Activated T-cell treated with anti-CD3 and anti-CD28 coated beads for 24 hours (primary cell): Measurements from ENCODE around the gene FPR1.

ENCODE experiments used
- DNase-seq: peaks from one replicate; pipeline ENCODE4 v3.0.0-alpha.2; 2020; ENCODE audit warnings: low read depth

The FPR1 gene

DNA sequence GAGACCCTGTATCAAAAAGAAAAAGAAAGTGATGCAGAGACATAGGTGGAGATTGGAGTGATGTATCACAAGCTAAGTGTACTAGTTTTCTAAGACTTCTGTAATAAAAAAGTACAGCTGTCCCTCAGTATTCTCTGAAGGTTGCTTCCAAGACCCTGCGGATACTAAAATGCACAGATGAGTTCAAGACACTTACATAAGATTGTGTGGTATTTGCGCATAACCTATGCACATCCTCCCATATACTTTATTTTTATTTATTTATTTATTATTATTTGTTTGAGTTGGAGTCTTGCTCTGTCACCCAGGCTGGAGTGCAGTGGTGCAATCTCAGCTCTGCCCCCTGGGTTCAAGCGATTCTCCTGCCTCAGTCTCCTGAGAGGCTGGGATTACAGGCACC, 14.3 kb downstream of the FPR1 start:
- DNase-seq = no peak

DNA sequence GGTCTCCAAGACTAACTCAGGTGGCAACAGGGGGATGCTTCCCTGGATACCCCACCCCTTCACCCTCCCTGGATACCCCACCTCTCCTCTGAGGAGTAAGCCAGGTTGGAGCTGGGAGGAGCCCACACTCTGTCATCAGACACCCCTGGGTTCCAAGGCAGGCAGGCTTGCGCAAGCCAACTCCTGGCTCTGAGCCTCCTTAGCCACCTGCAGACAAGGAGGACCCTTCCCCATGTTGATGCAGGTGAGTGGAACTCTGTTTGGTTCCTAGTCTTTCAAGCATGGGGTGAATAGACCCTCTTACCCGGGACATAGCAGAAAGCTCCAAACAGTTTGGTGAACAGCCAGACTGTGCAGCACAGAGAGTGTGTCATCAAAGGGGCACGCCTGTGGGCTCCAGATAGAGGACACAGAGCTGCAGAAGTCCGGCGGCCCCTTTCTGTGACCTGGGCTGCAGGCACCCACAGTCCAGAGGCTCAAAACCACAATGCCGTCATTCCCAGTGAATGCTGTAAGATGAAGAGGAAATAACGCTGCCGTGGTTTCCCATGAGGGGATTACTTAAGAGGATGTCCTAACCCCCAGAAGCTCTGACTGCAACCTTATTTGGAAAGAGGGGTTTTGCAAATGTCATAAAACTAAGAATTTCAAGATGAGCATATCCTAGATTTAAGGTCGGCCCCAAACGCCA, 15.8 kb downstream of the FPR1 start:
- no peak for DNase-seq

GRCh38 chr19:51733742-51734522, 17.7 kb downstream of the FPR1 start:
- no peak for DNase-seq

DNA sequence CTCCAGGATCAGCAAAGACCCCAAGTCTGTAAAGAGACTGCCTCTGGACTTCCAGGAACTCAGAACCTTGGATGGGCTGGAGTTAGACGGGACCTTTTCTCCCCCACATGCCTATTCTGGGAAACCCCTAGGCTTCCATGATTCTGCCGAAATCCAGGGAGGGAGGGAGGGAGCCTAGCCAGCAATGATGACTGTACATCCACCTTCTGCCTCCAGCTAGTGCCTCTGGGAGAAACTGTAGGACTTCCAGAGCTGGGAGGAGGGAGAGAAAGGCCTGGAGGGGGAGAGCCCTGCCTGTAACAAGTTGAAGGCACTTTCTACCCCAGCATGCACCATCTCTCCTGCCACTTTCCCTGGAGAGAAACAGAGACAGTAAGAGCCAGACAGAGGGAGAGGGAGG, 21.9 kb downstream of the FPR1 start:
- no peak for DNase-seq

GRCh38 chr19:51727349-51727880, 24.3 kb downstream of the FPR1 start:
- DNase-seq = no peak

- DNase-seq = no peak
Measured at GRCh38 chr19:51726049-51726448, 25.6 kb downstream of the FPR1 start.

DNA sequence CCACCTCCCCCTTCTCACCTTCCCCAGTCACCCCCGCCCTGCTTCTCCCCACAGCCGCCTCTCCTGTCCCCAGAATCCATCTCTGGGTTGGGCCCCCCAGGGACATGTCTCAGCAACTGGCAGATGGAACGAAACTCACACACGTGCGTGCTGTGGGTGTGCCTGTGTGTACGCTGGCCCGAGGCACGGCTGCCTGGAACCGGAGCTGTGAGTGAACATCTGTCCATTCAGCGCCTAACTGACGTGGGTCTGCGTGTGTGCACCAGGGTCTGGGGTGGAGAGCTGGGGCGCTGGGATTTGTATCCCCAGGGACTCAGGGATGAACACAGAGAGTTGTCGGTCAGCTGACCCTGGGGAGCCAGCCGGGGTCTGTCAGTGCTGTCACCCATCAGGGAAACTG, 27.1 kb downstream of the FPR1 start:
- no peak for DNase-seq

GRCh38 chr19:51722492-51722891, 29.2 kb downstream of the FPR1 start:
- DNase-seq = no peak

DNA sequence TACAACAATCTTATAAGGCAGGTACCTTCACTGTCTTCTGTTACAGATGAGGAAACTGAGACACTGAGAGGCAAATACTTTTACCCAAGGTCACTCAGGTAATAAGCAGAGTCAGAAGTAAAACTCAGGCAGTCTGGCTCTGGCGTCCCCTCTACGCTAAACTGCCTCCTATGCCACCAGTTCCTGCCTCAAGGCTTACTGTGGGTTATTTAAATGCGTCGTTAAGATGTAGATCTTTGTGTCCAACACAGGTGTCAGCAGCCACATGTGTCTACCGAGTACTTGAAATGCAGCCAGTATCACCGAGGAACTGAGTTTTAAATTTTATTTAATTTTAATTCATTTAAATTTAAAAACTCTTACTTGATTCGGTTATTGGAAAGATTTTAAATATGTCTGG, 29.8 kb downstream of the FPR1 start:
- no peak for DNase-seq

- DNase-seq = no peak
Measured at GRCh38 chr19:51719251-51719988, 32.3 kb downstream of the FPR1 start.

DNA sequence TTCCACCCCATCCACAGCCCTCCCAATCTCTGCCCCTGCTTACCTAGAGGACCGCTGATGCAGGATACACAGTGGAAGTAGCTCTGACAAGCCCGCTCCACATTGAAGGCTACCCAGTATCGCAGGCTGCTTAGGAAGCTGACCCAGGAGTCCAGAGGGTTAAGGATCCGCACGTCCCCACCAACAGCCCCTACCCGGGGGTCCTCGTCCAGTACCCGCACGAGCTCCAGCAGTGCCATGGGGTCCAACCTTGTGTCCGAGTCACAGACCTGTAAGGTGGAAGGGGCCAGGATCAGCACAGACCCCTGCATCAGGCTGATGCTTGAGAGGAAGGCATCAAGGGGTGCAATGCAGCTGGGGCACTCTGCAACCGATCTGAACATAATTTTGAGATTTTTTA, 34.8 kb downstream of the FPR1 start:
- DNase-seq = no peak

DNA sequence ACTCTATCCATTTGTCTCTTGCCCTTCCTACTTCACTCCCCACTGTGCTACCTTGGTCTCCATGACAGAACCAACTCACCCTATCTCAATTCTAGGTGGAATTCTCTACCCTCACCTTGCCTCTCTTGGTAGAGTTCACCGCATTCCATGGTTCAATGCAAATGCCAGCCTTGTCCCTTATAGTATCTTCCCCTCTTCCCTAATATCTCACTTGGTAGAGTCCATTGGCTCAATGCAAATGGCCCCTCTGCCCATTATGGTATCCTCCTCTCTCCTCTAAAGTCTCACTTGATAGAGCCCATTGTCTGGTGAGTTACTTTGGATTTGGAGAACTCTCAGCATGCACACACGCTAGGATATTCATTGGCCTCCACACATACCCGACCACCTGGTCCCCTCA, 35.8 kb downstream of the FPR1 start:
- no peak for DNase-seq

GRCh38 chr19:51714848-51715247, 36.8 kb downstream of the FPR1 start:
- DNase-seq = no peak

DNA sequence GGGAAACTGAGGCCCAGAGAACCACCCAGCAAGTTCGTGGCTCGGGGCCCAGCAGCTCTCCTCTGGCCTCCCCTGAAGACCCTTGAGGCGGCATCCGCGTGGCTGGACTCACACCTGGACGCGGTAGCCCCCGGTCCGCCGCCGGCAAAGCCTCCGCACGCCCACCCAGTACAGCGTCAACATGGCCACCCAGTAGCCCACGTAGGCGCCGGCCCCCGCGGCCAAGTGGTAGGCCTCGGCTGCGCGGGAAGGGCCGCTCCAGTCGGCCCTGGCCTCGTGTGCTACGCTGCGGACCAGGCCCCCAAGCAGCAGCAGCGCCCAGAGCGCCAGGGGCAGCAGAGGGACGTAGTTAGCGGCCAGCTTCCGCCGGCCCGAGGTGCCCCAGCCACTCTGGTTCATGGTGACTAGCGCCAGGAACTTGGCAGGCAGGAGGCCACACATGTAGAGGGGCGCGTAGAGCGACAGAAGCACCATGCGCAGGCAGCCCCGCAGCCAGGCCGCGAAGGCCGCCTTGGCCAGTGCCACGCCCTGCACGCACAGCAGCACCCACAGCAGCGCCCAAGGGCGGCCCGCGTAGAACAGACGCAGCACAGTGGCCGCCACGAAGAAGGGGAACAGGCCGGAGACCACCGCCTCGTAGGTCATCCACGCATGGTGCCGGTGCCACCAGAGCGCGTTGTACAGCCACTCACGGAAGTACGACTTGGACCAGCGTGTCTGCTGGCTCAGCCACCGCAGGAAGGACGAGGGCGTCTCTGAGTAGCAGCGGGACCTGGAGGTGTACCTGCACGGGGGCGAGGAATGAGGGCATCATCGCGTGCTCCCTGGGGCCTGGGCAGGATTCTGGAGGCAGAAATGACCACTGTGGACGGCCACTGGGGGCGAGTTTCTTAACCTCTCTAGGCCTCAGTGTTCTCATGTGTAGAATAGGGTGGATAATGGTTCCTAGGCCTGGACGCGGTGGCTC, 38.1 kb downstream of the FPR1 start:
- DNase-seq = no peak

DNA sequence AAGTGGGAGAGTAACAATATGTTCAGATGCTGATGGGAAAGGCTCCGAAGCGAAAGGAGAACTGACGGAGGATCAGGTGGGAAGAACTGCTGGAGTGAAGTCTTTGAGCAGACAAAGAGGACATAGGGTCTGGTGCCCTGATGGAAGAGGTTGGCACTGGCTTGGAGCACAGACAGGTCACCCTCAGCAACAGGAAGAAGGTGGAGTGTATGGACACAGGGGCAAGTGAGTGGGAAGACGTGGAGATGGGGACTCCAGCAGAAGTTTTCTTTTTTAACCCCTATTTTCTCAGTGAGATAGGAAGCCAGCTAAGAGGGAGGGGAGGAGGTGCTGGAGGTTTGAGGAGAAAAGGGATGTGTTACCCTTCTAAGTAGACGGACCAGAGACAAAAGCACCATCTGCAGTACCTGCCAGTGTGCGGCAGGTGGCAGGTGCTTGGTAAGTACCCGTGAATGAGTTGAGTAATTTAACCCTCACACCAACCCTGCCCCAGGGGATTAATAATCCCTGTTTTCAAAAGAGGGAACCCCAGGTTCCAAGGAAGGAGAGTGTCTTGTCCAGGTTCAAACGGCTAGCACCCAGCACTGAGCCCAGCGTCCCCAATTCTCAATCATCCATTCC, 39.1 kb downstream of the FPR1 start:
- no peak for DNase-seq

DNA sequence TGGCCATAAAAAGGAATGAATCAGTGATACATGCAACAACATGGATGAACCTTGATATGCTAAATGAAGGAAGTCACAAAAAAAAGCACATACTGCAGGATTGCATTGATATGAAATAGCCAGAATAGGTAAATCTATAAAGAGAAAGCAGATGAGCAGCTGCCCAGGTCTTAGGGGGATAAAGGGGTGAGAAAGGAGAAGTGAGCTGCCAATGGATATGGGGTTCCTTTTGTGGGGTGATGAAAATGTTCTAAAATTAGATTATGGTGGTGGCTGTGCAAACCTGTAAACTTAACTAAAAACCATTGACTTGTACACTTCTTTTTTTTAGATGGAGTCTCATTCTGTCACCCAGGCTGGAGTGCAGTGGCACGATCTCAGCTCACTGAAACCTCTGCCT, 40.0 kb downstream of the FPR1 start:
- DNase-seq = no peak

DNA sequence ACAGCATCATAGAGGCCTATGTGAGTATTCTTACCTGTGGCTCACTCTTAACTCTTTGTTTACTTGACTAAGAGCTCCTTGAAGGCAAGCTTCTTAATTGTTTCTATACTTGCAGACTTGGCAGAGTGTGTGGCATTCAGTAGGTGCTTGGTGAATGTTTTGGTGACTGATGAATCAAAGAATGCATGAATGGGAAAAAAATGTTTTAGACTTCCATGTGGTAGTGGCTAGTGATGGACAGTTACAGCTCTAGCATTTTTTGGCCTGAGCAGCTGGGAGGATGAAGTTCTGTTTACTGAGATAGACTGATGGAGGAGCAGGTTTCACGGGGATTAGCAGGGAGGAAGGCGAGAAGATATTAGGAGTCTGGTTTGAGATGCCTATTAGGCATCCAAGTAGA, 41.5 kb downstream of the FPR1 start:
- no peak for DNase-seq

DNA sequence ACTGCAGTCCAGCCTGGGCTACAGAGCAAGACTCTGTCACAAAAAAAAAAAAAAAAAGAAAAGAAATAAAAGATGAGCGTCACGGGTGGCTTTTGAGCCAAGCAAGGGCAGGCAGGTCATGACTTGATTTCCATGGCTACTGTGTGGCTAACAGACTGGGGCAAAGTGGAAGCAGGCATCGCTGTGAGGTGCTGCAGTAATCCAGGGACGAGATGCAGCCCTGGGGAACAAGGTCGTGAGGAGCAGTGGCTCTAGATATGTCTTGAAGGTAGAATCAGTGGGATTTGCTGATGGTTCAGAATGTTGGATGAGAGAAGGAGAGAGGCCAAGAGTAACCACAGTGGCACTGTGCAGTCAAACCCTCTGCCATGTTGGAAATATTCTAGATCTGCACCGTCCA, 42.1 kb downstream of the FPR1 start:
- no peak for DNase-seq

DNA sequence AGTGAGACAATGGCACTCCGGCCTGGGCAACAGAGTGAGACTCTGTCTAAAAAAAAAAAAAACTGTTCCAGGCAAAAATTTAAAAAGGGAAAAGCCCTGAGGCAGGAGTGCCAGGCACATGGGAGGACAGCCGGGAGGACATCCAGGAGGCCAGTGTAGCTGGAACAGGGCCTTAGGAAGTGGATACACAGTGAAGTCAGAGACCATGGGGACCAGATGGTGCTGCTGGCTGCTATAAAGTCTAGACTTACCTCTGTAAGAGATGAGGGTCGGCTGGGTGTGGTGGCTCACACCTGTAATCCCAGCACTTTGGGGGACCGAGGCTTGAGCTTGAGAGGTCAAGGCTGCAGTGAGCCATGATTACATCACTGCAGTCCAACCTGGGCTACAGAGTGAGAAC, 42.9 kb downstream of the FPR1 start:
- DNase-seq = no peak

DNA sequence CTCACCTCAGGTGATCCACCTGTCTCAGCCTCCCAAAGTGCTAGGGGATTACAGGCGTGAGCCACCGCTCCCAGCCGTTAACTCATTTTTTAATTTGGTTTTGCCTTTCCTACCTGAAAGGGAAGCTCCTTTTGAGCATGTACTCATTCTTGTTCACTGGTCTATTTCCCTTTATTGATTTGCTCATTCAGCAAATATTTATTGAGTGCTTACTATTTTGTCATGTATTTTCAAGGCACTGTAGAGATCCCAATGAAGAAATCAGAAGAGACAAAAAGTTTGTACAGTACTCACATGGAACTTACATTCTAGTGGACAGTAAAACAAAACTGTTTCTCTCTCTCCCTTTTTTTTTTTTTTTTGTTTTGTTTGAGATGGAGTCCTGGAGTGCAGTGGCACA, 44.8 kb downstream of the FPR1 start:
- DNase-seq = no peak

DNA sequence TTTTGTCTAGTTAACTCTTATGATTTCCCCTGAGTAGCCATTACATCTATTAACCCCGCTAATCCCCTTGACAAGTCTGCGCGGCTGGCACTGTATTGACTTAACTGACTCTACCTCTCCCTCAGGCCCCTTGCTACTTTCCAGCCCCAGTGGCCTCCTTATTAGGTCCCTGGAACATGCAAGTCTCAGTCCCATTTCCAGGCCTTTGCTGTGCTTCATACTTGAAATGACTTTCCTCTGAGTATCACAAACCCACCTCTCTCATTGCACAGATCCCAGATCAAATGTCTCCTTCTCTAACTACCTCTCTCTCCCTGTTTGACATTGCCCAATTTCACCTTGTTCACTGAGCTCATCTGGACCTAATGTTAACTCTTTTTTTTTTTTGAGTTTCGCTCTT, 45.4 kb downstream of the FPR1 start:
- DNase-seq = no peak
